K562 treated with DMSO at 1 percent for 4 hours (cell line): ENCODE data around the gene MRPL2. TPM values are rescaled to one million over a fixed set of nuclear protein-coding genes. Genes with fewer than 3 reads are reported as not detected.

Experiments used
- total RNA-seq: library from RNA; unstranded; fragments of 300-600 nt; gene quantifications from 2 replicates; pipeline ENCODE4 v1.2.3, GENCODE V29; 2022; ENCODE audit not compliant: insufficient read depth

Gene MRPL2
- 126 and 131 TPM in 2 replicates for total RNA-seq

DNA sequence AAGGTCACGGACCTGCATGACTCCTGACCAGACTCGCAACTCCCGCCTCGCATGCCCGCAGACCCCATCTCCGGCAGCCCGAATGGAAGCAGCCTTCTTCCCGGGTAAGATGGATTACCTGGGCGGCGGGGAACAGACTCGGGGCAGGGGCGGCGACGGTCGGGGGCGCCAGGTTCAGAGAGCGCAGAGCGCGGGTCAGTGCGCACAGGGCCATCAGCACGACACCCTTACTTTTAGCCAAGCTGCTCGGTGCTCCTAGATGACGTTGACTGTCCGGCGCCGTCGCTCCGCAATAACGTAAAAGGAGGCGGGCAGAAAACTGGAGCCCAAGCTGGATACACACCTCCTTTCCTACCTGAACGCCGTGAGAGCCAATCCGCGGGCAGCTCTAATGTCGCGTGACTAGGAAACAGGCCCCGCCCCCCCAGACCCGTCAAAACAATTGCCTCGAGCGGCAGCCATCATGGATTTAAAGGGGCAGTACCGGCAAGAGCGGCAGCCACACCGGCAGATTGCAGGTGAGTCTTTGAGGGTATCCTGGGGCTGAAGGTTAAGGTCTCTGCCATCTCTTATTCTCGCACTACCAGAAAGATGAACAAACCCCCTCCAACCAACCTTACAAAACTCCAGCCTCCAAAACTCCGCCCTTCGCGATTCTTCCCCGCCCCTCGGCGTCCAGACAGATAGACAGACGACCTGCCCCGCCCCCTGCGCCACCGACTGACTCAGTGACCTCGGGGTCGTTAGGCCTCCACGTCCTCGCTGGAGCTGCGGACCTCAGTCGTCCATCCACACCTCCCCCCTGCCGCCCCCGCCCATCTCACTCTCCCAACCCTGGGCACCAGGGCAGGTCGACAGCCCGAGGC lies at the start of gene MRPL2, which contains the start of gene KLC4:
Gene MRPL2 (minus strand): TSS at position 267 of the 866 bp plus-strand sequence. CDS start 53 bp downstream, at position 214.
Gene KLC4 (plus strand): TSS at position 464 of the 866 bp plus-strand sequence. CDS start 1,705 bp downstream, outside the sequence.

GRCh38 chr6:43075670-43076463 lies 16.6 kb upstream of the MRPL2 start, which contains the start of gene PTK7:
Gene PTK7, plus strand, starts transcription at chr6:43076314. Its CDS starts 175 bp downstream, at chr6:43076489.

GRCh38 chr6:43053545-43054205 lies 5.6 kb downstream of the MRPL2 start, which contains the start of gene CUL7:
Gene CUL7, minus strand, starts transcription at chr6:43053851. Its CDS starts 1,063 bp downstream, at chr6:43052788.

DNA sequence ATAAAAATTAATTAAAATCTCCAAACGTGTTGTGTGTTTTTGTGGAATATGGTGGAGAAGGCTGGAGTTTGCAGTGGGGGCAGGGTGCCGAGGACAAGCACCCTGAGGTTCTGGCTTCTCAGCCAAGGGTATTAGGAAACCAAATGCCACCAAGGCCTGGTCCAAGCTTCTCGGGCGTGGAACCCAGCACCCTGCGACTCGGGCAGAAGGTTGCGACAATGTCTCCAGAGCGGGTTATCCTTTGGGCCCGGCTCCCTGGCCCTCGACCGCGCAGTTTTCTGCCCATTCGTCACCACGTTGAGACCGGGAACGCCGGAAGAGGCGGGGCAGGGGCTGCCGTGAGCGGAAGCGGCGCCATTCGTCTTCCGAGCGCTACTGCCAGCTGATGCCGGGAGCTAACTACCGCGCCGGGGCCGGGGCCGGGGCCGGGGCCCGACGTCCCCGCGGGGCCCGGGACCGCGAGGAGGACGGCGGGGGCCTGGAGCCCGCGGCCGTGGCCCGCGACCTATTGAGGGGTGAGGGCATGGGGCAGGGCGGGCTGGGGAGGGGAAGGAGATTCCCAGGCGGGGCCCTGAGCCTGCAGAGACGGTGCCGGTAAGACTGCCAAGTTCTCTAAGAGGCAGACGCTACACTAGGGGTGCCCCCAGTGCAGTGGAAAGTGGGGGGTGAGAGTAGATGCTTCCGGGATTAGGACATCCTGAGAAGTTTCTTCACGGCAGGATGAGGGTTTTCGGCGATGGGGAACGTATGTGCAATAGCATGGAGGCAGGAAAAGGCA lies 37.8 kb downstream of the MRPL2 start, which contains the start of gene RRP36:
Gene RRP36 (plus strand): TSS at position 354 of the 778 bp plus-strand sequence. CDS start 32 bp downstream, at position 386.

GRCh38 chr6:43013843-43014433 lies 45.3 kb downstream of the MRPL2 start, which contains the start of the genes KLHDC3 and MEA1:
Gene KLHDC3, plus strand, starts transcription at chr6:43014249. Its CDS starts 2,944 bp downstream, at chr6:43017193.
Gene MEA1, minus strand, starts transcription at chr6:43013946. Its CDS starts 133 bp downstream, at chr6:43013813.

Other genes with a start within 250 kb of the MRPL2 start
- 98.4 and 99.4 TPM in 2 replicates for gene RPL7L1, start 179.8 kb downstream of the MRPL2 start, total RNA-seq
- not detected in 2 replicates for gene PTCRA, start 143.4 kb downstream of the MRPL2 start, total RNA-seq
- gene CNPY3, start 130.0 kb downstream of the MRPL2 start, total RNA-seq: 27.6 and 29.4 TPM in 2 replicates
- 0.99 TPM in 1 of 2 replicates, not detected in the other for gene GNMT, start 98.7 kb downstream of the MRPL2 start, total RNA-seq
- gene PEX6, start 80.3 kb downstream of the MRPL2 start, total RNA-seq: 52.3 and 52.7 TPM in 2 replicates
- gene PPP2R5D, start 74.9 kb downstream of the MRPL2 start, total RNA-seq: 47.6 and 53.3 TPM in 2 replicates
- gene MEA1, start 45.5 kb downstream of the MRPL2 start, total RNA-seq: 70.7 and 80.4 TPM in 2 replicates
- gene KLHDC3, start 45.2 kb downstream of the MRPL2 start, total RNA-seq: 156 and 168 TPM in 2 replicates
- 74.9 and 92.3 TPM in 2 replicates for gene RRP36, start 37.8 kb downstream of the MRPL2 start, total RNA-seq
- gene CUL7, start 5.6 kb downstream of the MRPL2 start, total RNA-seq: 22.7 and 29.4 TPM in 2 replicates
- 33.5 and 36.4 TPM in 2 replicates for gene KLC4, start 197 bp upstream of the MRPL2 start, total RNA-seq
- 10.4 and 12.0 TPM in 2 replicates for gene PTK7, start 16.9 kb upstream of the MRPL2 start, total RNA-seq
- 33.6 and 38.1 TPM in 2 replicates for gene SRF, start 111.8 kb upstream of the MRPL2 start, total RNA-seq
- 12.5 and 20.5 TPM in 2 replicates for gene CUL9, start 122.8 kb upstream of the MRPL2 start, total RNA-seq
- 204 and 307 TPM in 2 replicates for gene DNPH1, start 170.0 kb upstream of the MRPL2 start, total RNA-seq
- gene TTBK1, start 184.0 kb upstream of the MRPL2 start, total RNA-seq: not detected in 2 replicates
- gene SLC22A7, start 238.8 kb upstream of the MRPL2 start, total RNA-seq: not detected in 2 replicates
- gene CRIP3, start 249.4 kb upstream of the MRPL2 start, total RNA-seq: not detected in 2 replicates